PC-3 (cell line): Measurements from ENCODE around the gene SMIM5.

Source experiments
- EZH2 ChIP-seq: fragments of 300-600 bp; sonication (generic); IDR thresholded peaks from one replicate; pipeline ENCODE4 v1.6.1; 2017; ENCODE audit warnings: antibody characterized with exemption, mild to moderate bottlenecking, low read length; ENCODE audit not compliant: unreplicated experiment
- TF ChIP-seq, protein P1 (sequence below): fragments of 300-600 bp; sonication (generic); conservative IDR thresholded peaks from 2 replicates; pipeline ENCODE4 v1.5.1; 2017; ENCODE audit warnings: antibody characterized with exemption, low read depth, mild to moderate bottlenecking, low read length

DNA sequence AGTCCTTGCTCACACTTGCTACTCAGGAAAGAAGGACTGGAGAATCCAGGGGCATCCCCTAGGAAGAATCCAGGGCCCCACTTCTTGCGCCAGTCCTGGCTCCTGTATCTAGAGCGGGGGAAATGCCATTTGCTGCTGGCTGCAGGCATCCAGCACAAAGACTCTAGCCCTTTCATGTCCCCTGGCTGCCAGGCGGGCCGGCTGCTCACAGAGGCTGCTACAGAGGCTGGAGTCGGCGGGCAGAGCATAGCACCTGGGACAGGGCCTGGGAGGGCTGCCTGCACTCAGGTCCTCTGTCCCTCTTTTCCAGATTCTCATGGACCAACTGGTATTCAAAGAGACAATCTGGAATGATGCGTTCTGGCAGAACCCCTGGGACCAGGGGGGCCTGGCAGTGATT lies 13.8 kb downstream of the SMIM5 start:
- TF ChIP-seq EZH2: no peak
- TF ChIP-seq, protein P1, sequence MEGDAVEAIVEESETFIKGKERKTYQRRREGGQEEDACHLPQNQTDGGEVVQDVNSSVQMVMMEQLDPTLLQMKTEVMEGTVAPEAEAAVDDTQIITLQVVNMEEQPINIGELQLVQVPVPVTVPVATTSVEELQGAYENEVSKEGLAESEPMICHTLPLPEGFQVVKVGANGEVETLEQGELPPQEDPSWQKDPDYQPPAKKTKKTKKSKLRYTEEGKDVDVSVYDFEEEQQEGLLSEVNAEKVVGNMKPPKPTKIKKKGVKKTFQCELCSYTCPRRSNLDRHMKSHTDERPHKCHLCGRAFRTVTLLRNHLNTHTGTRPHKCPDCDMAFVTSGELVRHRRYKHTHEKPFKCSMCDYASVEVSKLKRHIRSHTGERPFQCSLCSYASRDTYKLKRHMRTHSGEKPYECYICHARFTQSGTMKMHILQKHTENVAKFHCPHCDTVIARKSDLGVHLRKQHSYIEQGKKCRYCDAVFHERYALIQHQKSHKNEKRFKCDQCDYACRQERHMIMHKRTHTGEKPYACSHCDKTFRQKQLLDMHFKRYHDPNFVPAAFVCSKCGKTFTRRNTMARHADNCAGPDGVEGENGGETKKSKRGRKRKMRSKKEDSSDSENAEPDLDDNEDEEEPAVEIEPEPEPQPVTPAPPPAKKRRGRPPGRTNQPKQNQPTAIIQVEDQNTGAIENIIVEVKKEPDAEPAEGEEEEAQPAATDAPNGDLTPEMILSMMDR: no peak
